ENCODE measurements around the gene ASAP3. TPM values are rescaled to one million over a fixed set of nuclear protein-coding genes. Genes with fewer than 3 reads are reported as not detected.

The ASAP3 gene
- total RNA-seq, 1 experiment from 2014 or later: 12.1 TPM

- CTCF ChIA-PET: no interaction called here
- no peaks in the 10 kb centered on the region for H3K36me3 ChIP-seq (ENCODE audit: control insufficient read depth, insufficient read depth, low read length)
- no peak for DNase-seq
Measured at GRCh38 chr1:23434260-23434775, 49.7 kb downstream of the ASAP3 start.

GRCh38 chr1:23433122-23433521 is 50.9 kb downstream of the ASAP3 start:
- H3K36me3 Mint-ChIP-seq (ENCODE audit: insufficient read depth, unreplicated experiment): peaks cover 6% of the 10 kb centered on the region
- H3K27ac Mint-ChIP-seq (ENCODE audit: unreplicated experiment): no peak overlapping the region
- no peaks in the 10 kb centered on the region for H3K9me3 Mint-ChIP-seq (ENCODE audit: unreplicated experiment)
- H3K27me3 ChIP-seq (replicated peaks; ENCODE audit: control insufficient read depth, insufficient read depth, low read length): no peaks in the 10 kb centered on the region
- no peak for DNase-seq
- no TSS peak for BruUV-seq (replicated peaks)
- no peaks in the 10 kb centered on the region for H3K4me1 ChIP-seq
- no peak overlapping the region for H3K4me3 ChIP-seq (ENCODE audit: low read depth, low read length)
- intact Hi-C loops (cut with micrococcal nuclease; ENCODE audit: unreplicated experiment): no loop called here
- ChIA-PET POLR2A (no interaction called here), CTCF (no interaction called here)
- no peak for TF ChIP-seq CTCF (IDR thresholded peaks at IDR 0.05; ENCODE audit: insufficient read depth in 1 of 2, low read depth in 1 of 2, low read length in 1 of 2, severe bottlenecking in 1 of 2, unreplicated experiment in 1 of 2)
- no peaks in the 10 kb centered on the region for H3K36me3 ChIP-seq (ENCODE audit: control insufficient read depth, insufficient read depth, low read length)
- no peaks in the 10 kb centered on the region for H3K27me3 Mint-ChIP-seq (ENCODE audit: insufficient read depth, unreplicated experiment)
- no peaks in the 10 kb centered on the region for H3K9me3 ChIP-seq
- H3K4me3 Mint-ChIP-seq (ENCODE audit: unreplicated experiment): no peak overlapping the region
- H3K4me1 Mint-ChIP-seq (ENCODE audit: low read depth, unreplicated experiment): no peaks in the 10 kb centered on the region

More at GRCh38 chr1:23434260-23434775, 49.7 kb downstream of the ASAP3 start:
- TF ChIP-seq CTCF (IDR thresholded peaks at IDR 0.05; ENCODE audit: insufficient read depth in 1 of 2, low read depth in 1 of 2, low read length in 1 of 2, severe bottlenecking in 1 of 2, unreplicated experiment in 1 of 2): no peak
- no peaks in the 10 kb centered on the region for H3K4me1 Mint-ChIP-seq (ENCODE audit: low read depth, unreplicated experiment)
- no peaks in the 10 kb centered on the region for H3K9me3 ChIP-seq
- H3K27me3 Mint-ChIP-seq (ENCODE audit: insufficient read depth, unreplicated experiment): no peaks in the 10 kb centered on the region
- POLR2A ChIA-PET: no interaction called here
- intact Hi-C loops (cut with micrococcal nuclease; ENCODE audit: unreplicated experiment): no loop called here
- H3K9me3 Mint-ChIP-seq (ENCODE audit: unreplicated experiment): no peaks in the 10 kb centered on the region
- peaks cover 7% of the 10 kb centered on the region for H3K36me3 Mint-ChIP-seq (ENCODE audit: insufficient read depth, unreplicated experiment)
- no TSS peak for BruUV-seq (replicated peaks)
- H3K4me3 Mint-ChIP-seq (ENCODE audit: unreplicated experiment): no peak overlapping the region
- H3K4me1 ChIP-seq: no peaks in the 10 kb centered on the region
- H3K27ac Mint-ChIP-seq (ENCODE audit: unreplicated experiment): no peak overlapping the region
- H3K27me3 ChIP-seq (replicated peaks; ENCODE audit: control insufficient read depth, insufficient read depth, low read length): no peaks in the 10 kb centered on the region
- H3K4me3 ChIP-seq (ENCODE audit: low read depth, low read length): no peak overlapping the region

- Histone ChIP-seq H3K9me3 (no peaks in the 10 kb centered on the region), H3K4me1 (no peaks in the 10 kb centered on the region), H3K27me3 (replicated peaks; ENCODE audit: control insufficient read depth, insufficient read depth, low read length) (no peaks in the 10 kb centered on the region), H3K36me3 (ENCODE audit: control insufficient read depth, insufficient read depth, low read length) (no peaks in the 10 kb centered on the region), H3K4me3 (ENCODE audit: low read depth, low read length) (no peak overlapping the region)
- Mint-ChIP-seq H3K9me3 (ENCODE audit: unreplicated experiment) (no peaks in the 10 kb centered on the region), H3K27me3 (ENCODE audit: insufficient read depth, unreplicated experiment) (no peaks in the 10 kb centered on the region), H3K4me3 (ENCODE audit: unreplicated experiment) (no peak overlapping the region), H3K27ac (ENCODE audit: unreplicated experiment) (no peak overlapping the region), H3K36me3 (ENCODE audit: insufficient read depth, unreplicated experiment) (no peaks in the 10 kb centered on the region), H3K4me1 (ENCODE audit: low read depth, unreplicated experiment) (no peaks in the 10 kb centered on the region)
- DNase-seq: no peak
- POLR2A ChIA-PET: no interaction called here
- CTCF ChIA-PET: no interaction called here
- no peak for TF ChIP-seq CTCF (IDR thresholded peaks at IDR 0.05; ENCODE audit: insufficient read depth in 1 of 2, low read depth in 1 of 2, low read length in 1 of 2, severe bottlenecking in 1 of 2, unreplicated experiment in 1 of 2)
- BruUV-seq (replicated peaks): no TSS peak
- intact Hi-C loops (cut with micrococcal nuclease; ENCODE audit: unreplicated experiment): no loop called here
Measured at GRCh38 chr1:23431431-23431830, 52.5 kb downstream of the ASAP3 start.
